NCI-H1092 (cell line): Measurements from ENCODE around the gene CGNL1.
A peak's percentile ranks its signal among the peaks of the same experiment; 100 is the strongest.

Source experiments
- DNase-seq: peaks from one replicate; lab custom pipeline; 2025; lab: John Stamatoyannopoulos, UW

The CGNL1 gene

DNA sequence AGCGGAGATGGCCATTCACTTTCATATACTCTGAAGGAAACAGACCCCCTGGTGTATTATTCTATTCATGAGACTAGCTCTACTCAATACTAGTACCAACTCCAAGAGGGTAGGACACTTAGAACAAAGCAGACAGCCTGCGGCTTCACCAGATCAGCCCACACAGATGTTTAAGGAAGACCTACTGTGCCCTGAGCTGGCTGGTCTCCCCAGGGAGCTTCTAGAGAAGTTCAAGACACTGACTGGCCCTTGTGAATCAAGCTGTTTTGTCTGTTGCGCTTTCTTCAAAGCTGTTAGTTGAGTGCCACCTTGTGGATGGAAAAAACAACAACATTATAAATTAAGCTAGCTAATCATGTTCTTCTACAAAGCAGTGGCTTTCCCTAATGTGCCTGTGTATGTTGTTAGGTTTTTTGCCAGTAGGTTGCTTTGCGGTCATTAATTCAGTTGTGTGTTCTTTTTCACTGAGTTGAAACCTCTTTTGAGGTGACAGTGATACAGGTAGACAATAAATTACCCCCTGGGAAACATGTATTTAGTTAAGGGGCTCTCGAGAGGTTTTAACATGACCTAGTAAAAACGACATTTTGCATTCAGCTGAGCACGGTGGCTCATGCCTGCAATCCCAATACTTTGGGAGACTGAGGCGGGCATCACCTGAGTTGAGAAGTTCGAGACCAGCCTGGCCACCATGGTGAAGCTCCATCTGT is 151.2 kb downstream of the CGNL1 start:
- DNase-seq, result peak; percentile 61

DNA sequence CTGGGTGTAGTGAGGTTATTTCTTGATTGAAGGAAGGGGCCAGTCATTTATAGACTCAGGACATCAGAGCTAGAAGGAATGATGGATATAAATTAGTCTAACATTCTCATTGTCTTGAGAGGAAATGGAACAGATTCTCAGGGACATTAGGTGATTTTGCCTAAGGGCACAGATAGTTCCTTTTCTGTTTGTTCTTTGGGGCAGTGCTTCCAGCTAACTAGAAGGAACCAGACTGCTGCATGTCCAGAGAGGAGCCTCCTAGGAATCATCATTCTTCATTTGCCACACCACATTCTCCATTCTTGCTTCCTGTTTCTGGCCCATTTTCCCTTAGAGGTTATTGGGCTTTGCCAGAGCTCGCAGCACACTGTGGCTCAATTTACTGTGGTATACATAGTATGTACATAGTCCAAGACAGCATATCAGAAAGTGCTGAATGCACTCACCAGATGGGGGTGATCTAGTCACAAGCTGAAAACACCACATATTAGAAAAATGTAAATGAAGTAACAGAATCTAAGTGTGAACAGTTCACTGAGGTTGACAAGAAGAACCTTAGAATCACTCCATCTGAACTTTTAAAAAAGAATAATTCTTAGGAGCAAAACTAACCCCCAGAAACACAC is 152.7 kb downstream of the CGNL1 start:
- DNase-seq, result no peak

DNA sequence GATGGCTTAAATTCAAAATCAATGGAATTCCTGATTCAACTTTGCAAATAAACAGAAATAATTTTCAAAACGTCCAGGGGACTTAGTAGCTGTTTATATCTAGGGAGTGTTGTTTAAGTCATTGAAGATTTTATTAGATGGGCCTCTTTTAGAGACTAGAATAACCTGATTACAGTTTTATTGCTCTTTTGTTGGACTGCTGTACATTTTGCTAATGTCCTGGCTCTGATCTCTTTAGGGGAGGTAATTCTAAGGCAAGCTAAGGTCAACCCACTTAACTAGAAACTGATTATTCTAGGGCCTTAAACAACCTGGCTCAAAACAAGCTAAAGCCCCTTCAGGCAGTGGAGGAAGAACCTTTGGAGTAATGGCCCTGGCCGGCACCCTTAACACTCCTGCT is 153.4 kb downstream of the CGNL1 start:
- no peak for DNase-seq

DNA sequence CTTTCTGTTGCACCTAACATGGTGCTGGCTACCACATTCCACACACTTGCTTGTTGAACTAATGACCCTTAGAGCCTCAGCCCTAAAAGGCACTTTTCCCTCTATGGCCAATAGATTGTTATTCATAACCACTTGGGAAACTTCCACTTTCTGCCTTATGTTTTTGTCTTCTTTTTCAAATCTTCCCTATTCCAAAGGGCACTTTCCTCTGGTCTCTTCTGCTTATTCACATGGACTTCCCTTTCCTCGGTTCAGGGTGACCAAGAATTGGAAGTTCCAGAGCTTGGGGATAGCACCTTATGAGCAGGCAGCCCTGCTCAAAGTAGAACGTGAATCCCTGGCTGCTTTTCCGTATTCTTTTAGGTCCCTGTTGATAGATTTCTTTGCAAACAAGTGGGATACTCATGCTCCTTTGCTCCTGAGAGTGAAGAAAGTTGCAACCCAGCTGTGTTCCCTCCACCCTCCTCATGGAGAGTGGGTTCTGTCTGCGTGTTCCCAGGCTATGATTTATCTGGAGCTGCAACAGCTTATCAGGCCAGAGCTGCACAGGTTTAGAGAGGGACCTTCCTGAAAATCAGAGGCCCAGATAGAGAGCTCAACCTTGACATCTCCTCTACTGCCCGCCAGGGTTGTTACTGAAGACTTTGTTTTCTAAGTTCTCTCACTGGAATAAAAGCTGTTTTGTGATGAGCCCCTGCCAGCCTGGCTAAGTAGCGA is 156.6 kb downstream of the CGNL1 start:
- DNase-seq, result no peak

DNA sequence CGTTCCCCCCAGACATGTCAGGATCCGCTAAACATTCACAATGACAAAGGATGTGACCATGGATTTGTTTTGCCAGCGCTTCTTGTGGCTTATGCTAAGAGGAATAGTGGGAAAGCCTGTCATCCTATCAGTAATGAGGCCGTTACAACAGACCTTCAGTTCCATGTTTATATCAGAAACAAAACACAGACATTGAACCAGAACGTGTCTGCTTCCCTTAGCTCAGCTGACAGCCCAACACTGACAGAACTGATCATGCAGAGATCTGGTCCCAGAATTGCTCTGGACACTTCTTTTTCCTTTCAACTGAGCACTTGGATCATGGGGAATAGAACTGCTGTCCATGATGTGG is 157.1 kb downstream of the CGNL1 start:
- no peak for DNase-seq

DNA sequence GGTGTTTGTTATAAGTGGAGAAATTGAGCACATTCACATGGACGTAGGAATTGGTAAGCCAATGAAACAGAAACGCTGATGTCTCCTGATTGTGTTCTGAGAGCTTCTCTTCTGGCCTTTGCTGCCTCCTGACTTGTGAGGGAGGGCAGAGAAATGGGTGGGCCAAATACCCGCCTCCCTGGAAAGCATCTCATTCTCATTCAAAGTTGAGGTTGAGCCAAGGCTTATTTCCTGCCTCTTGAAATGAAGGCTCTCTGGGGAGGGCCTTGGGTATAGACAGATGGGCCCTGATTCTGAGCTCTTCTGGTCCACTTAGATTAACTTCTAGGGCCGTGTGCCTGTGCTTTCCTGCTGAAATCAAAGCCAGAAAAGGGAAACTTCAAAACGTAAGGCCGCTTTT is 158.0 kb downstream of the CGNL1 start:
- peak; percentile 17 for DNase-seq

DNA sequence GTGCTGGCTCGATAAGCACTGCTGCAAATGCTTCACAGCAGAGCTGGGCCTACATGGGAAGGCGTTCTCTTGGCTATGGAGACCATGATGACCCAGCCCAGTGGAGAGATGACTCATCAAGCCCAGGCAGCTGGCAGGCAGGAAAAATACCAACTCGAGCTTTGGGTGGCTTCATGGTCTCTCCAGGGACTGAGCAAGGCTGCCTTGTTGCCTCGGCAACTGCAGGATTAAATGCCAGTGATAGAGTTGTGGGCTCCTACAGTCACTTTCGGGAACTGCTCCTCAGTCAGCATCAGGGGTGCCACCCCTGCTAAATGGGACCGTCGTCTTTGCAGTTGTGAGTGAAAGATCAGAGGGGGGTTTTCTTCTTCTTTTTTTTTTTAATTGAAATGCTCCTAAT is 160.8 kb downstream of the CGNL1 start:
- DNase-seq, result peak; percentile 62

DNA sequence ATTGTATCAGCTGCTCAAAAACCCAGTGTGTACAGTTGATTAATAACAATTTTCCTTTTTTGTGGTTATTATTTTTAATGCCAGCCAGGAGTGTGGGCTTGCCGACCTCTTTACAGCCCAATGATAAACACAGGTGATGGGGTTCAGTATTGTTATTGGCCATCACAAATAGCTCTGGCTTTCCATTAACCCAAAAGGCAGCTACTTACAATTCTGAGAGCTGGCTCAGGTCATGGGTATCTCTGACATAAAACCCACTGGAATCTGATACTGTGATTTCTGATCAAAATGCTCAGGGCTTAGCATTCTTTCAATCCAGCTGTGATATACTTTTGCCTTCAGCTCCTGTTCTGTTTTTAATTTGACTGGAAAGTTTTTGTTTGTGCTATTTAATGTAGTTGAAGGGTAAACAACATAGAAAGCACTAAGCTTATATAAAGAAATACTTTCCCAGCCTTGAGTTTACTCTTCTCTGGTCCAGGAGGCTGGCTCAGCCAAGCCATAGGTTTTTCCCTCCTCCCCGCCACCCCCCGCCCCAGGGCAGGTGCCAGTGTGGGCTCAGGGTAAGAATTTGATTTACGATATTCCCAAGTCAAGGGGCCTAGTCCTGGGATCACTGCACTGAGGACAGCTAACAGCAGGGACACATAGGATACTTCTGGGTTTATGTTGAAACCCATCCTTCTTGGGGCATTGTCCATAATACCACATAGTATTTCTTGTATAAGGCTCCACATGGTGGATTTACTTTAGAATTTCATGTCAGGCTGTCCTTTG is 161.4 kb downstream of the CGNL1 start:
- DNase-seq, result no peak

DNA sequence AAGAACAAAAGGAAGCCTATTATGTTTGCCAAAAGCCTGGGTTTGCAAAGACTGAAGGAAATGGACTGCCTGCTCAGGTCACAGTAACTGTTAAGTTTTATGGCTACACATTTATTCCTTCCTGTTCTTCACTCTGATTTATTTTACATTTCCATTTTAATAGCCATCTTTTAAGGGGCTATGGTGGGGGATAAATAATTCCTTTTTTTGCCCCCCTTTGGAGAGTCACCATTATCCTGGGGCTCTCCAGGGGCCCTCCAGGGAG is 161.9 kb downstream of the CGNL1 start:
- no peak for DNase-seq

DNA sequence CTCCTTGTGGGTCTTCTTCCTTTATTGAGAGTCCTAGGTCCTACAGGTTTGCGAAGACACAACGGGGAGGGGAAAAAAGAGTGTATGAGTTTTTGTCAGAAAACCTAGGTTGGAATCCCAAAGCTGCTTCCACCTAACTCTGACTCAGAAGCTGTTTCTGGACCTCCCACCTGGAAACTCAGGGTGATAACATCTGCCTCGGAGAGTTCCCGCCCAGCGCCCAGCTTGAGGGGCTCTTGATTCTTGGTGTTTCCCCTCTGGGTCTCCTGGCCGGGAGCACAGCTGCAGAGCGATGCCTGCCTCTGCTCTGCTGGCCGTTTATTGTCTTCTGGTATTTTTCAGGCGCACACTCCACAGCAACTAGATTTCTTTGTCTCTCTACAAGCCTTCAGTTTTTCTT is 162.5 kb downstream of the CGNL1 start:
- no peak for DNase-seq

DNA sequence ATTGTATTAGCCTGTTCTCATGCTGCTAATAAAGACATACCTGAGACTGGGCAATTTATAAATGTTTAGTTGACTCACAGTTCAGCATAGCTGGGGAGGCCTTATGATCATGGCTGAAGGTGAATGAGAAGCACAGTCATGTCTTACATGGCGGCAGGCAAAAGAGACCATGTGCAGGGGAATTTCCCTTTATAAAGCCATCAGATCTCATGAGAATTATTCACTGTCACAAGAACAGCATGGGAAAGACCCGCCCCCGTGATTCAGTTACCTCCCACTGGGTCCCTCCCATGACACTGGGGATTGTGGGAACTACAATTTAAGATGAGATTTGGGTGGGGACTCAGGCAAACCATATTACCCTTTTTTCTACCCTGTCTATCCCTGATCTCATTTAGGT is 163.9 kb downstream of the CGNL1 start:
- DNase-seq, result no peak

DNA sequence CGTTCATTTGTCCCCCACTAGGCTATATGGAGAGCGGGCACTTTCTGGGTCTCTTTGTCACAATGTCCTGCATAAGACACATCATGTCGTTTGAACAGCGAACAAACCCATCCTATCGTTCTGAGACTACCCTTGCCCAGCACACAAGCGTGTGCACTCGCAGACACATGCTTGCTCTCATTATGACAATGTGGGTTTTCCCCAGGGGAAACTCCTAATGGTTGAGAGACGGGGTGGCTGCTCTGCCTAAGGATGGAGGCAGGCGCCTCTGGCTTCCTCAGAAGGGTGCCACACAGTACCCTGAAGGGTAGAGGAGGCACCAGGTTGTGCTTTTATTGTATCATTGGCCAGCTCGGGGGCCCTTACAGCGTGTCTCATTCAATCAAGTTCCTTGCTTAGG is 164.4 kb downstream of the CGNL1 start:
- no peak for DNase-seq

DNA sequence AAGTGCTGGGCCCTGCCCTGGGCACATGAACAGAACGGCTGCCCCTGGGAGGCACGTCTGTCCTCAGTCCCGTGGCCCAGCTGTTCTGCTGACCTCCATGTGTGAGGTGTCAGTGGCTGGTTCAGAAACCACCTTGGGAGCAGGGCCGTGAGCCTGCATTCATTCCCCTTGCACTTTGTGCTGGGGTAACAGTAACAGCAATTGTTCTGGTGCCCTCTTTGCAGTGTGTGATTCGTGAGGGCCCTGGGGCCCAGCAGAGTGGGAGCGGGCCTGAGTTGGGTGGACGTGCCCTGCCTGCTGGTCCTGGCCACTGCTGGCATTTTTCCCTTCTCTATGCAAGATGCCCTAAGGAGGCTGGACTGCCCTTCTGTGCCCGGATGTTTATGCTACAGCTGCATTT is 165.0 kb downstream of the CGNL1 start:
- no peak for DNase-seq

DNA sequence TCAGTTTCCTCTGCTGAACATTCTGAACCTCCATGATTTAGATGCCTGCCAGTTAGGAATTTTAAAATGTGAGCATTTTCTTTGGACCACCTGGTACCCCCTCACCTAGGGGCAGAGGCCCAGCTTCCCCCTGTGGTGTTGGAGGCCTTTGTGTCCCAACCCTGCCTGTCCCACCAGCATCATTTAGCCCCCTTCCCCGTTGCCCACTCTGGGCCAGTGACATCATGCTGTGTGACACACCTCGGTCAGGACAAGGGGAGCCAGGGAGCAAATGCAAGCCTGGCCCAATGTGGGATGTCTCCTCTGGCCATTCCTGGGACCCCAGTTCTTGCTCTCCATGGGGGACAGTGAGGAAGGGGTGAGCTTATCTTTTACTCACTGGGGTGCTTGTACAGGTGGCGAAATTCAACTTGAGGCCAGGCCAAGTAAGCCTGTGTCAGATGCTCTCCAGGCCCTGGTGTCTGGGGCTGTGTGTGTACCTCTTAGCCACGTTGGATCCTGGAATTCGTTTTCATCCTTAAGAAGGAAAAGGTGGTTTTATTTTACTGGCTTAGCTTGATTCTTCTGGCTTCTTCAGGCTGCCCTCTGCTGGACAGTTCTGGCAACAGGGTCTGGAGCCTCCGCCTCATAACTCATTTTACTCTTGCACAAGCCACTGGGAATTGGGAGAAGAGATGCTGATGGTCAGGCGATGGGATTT is 165.7 kb downstream of the CGNL1 start:
- DNase-seq, result peak; percentile 9

DNA sequence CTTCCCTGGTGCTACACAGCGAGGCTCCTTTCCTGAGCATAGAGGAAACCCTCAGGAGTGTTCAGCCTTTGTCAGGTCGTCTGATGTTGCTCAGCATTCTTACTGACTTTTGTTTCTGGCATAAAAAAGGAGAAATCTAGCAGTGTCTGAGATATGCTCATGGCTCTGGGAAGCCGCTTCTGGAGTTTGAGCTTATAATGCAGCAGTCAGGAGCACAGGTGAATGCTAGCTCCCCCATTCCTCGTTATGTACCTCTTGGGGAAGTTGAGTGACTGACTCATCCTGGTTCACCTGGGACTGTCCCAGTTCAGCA is 166.2 kb downstream of the CGNL1 start:
- no peak for DNase-seq

DNA sequence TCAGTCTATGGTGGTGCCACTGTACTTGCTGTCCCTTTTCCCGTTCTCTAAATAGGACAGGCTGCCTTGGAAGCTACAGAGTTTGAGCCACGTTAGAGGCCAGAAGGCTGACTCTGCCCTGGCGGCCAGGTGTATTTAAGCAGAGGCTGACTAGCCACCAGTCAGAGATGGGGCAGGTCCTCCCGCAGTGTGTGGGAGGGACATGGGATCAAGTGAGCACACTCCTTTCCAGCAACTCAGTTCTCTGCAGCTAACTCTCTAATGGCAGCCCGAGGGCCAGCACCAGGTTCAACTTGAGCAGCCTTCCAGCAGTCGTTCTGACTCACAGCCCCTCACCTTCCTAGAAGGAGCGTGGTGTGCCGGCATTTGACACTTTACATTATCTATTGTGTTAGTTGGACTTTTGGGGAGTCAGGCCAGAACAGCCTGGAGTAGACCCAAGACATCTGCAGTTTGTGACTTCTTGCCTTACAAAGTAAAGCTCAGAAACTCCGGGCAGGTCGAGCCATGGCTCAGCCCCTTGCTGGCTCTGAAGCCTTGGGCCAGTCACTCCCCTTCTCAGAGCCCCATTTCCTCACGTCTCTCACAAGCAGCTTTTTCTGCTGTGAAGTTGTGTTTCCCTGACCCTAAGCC is 168.7 kb downstream of the CGNL1 start:
- DNase-seq, result no peak

DNA sequence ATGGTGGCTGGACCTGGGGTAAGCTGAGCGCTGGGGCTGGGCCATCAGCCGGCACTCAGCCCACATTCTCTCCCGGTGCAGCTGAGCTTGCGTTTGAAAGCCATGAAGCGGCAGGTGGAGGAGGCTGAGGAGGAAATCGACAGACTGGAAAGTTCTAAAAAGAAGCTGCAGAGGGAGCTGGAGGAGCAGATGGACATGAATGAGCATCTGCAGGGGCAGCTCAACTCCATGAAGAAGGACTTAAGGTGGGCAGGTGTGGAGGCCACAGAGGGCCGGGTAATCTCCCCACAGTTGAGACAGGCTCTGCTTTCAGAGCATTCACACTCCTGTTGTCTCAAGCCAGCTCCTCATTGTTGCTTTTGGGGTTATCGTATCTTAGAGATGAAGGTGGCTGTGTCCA is 169.7 kb downstream of the CGNL1 start:
- DNase-seq, result no peak

DNA sequence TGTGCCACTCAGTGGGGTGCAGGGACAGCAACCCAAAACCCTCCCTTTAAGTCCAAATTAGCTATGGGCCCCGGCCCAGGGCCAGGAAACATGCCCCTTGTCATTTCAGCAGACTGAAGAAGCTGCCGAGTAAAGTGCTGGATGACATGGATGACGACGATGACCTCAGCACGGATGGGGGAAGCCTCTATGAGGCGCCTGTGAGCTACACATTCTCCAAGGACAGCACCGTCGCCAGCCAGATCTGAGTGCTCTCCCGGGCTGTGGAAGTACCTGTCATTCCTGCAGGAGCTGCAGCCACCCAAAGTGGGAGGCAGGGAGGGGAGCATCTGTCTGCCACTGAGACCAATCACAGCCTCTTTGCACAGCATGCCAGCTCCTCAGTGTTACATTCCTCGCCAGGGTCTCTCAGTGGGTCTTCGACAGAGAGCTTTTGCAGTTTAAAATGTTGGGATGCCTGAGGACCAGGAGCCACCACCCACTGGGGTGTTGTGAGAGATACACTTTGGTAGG is 171.0 kb downstream of the CGNL1 start:
- no peak for DNase-seq

DNA sequence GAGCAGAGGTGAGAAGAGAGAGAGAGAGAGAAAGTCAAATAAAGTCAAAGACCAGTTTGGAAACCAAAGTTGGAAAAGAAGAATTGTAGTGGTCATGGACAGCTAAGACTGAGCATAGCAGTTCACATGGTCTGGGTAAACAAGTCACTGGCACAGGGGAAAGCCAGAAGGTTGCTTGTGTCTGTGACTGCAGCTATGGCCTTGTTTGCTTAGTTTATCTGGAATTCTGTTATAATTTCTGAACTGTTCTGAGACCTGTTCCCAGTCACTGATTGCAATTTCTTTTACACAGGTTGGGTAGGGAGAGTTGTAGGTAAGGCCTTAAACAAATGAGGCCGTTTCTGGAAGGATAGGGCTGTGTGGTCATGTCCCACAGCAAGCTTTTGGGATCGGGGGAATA is 172.0 kb downstream of the CGNL1 start:
- no peak for DNase-seq

DNA sequence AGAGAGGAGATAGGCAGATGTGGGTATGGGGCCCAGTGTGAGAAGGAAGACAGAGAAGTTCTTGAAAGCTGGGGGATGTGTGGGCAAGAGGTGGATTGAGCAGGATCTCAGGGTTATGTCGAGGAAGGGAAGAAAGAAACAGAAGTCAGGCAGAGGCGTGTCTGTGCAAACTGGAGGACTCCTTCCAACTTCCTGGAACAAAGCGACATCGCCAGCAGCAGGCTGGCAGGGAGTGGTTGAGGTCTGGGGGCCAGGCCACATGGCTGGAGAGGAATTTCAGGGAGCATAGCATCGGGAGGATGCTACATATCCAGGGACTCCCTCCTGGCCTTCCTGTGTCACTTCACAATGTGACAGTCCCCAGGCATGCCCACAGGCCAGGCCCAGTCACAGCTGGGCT is 172.5 kb downstream of the CGNL1 start:
- DNase-seq, result no peak

DNA sequence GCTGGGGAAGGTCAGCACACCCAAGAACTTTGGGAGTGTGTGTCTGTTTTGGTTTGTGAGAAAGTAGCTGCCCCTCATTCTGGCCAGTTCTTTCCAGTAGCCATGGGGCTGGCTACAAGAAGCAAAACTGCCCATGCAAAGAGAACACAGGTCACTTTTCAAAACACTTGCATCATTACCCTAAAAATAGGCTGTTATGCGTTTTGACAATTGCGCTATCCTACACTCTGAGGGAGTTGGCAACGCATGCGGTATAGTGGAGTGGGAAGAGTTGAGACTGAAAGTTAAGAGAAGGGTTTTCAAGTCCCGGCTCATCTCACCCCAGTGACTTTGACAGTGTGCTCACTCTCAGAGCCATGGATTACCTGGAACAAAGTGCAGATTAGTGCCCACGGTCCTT is 173.6 kb downstream of the CGNL1 start:
- no peak for DNase-seq

DNA sequence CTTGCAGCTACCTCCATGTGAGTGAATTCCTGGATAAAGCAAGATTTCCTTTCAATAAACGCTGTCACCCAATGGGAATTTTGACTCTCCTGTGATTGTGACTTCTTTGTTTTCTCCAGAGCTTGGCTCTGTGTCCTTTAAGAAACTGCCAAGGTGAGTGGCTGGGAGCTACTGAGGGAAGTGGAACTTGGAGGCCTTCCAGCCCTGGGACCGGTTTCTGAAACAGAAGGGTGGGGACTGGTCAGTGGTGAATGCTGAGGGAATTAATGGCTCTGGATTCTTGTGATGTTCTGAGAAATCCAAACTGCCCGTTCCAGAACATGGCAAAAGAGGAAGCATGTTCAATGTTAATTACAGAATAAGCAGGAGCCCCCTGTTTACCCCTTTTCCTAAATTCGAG is 174.3 kb downstream of the CGNL1 start:
- no peak for DNase-seq
